K562 treated with DMSO at 1 percent for 48 hours (cell line): ENCODE measurements around the gene ATP5F1C. TPM values are rescaled to one million over a fixed set of nuclear protein-coding genes. Genes with fewer than 3 reads are reported as not detected.

Experiments
- total RNA-seq: library from RNA; unstranded; fragments of 300-600 nt; gene quantifications from 2 replicates; pipeline ENCODE4 v1.2.3, GENCODE V29; 2022; ENCODE audit warnings: low replicate concordance; ENCODE audit errors: extremely low read depth

ATP5F1C gene
- total RNA-seq = 1,679 TPM in 1 of 2 replicates, not detected in the other

DNA sequence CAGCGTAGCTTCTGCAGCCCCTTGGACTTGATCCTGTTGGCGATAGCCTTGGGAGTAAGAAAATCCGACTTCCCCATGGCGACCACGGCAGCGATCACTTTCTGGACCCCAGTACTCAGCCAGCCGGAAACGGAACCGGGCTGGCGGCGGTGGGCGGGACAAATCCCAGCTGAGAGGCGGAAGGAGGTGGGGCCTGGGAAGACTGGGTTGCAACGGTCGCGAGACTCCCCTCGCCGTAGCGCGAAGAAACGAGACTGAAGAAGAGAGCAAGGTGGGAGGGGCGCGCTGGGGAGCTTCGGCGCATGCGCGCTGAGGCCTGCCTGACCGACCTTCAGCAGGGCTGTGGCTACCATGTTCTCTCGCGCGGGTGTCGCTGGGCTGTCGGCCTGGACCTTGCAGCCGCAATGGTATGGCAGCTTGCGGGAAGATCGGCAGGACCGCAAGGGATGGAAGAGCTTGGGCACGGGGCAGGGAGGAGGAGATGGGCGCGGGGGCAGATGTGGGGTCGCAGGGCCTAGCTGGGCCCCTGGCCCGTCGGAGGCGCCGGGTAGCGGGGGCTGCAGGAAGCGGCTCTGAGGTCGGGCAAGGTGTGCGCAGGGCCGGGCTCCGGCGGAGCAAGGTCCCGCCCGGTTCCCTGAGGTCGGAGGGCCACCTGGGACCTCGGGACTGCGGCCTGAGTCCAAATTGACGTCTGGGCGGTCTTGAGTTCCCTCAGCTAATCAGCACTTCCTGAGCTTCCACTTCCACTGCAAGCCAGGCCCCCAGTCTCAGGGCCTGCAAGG, at the start of gene ATP5F1C, which contains the start of gene KIN:
TSS of gene ATP5F1C (plus strand) at position 321 of the 782 bp plus-strand sequence. CDS start at position 352, 31 bp downstream.
TSS of gene KIN (minus strand) at position 137 of the 782 bp plus-strand sequence. CDS start at position 77, 60 bp downstream.

DNA sequence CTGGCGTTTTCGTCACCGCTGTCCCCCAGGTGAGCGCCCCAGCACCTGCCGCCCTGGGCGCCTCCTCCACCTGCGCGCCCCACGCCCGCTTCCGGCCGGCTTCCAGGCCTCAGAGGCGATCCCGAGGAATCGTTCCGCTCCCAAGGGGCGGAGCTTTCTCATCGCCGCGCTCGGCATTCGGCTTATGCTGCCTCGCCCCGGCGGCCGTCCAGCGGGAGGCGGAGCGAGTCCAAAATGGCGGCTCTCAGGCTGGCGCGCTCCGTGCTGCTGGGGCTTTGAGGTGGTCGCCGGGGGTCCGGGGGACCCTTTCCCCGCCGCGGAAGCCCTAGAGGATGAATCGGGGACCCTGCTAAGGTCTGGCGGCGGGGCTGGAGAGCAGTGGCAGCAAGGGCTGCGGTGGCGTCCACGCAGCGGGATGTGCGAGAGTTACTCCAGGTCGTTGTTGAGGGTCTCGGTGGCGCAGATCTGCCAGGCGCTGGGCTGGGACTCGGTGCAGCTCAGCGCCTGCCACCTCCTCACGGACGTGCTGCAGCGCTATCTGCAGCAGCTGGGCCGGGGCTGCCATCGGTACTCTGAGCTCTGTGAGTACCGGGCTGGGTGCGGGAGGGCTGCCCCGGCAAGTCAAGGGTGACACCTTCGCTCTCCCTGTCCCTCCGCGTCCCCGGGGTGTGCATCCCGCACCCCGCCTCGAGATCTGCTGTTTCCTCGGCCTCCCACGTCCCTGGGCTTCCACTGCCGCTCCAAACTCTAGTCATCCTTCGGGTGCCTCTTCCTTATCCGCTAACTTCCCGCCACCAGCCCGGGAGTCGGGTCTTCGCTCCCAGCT, 30.5 kb downstream of the ATP5F1C start, which contains the start of gene TAF3:
TSS of gene TAF3 (plus strand) at position 211 of the 826 bp plus-strand sequence. CDS start at position 416, 205 bp downstream.

Other genes starting within 250 kb of the ATP5F1C start
- gene ITIH5, start 121.2 kb upstream of the ATP5F1C start, total RNA-seq = not detected in 2 replicates
- gene ITIH2, start 84.9 kb upstream of the ATP5F1C start, total RNA-seq = not detected in 2 replicates
- gene KIN, start 184 bp upstream of the ATP5F1C start, total RNA-seq = not detected in 2 replicates
- not detected in 2 replicates for gene TAF3, start 30.3 kb downstream of the ATP5F1C start, total RNA-seq